Endothelial cell of hepatic sinusoid (primary cell): ENCODE measurements around the gene HEY2.

Experiments
- in situ Hi-C: cut with HindIII; loops from 2 replicates; pipeline ENCODE4 v1.10.0; 2017; ENCODE audit warnings: low sequenced_read_pairs

Gene HEY2

GRCh38 chr6:125742464-125743120 is 6.8 kb upstream of the HEY2 start:
- in situ Hi-C loops, result no loop called here

GRCh38 chr6:125743604-125744003 is 5.8 kb upstream of the HEY2 start:
- in situ Hi-C loops, result no loop called here

DNA sequence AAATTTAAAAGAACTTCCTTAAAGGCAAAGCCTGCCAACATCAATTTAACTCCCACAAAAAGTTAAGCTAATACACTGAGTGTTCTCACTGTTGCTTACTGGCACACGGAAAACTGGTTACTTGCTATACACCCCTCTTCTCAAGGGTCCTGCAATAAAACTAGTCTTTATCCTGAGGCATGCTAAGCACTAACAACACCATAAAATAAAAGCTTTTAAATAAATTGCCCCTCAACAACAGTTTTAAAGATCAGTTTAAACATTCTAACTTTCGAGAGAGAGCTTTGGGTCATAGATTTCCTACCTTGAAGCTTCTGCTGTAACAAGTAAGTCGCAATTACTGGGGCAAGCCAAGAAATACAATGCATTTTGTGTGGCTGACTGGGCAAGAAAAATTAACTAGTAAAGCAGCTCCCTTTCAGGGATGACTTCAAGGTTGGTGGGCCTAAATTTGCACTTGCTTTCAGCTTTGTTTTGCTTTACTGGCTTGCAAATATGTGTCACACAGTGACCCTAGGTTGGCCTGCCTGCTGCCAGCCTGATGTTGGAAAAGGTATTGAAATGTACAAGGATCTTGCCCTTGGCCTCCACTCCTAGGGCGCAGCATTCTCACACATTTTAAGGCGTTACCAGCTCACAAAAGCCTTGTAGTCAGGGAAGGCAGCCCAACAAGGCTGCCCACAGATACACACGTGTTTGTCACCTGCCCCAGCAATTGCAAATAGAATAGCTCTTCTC is 4.0 kb upstream of the HEY2 start:
- in situ Hi-C loops, result no loop called here

- in situ Hi-C loops, result no loop called here
Observed at GRCh38 chr6:125746019-125746414, 3.4 kb upstream of the HEY2 start.

DNA sequence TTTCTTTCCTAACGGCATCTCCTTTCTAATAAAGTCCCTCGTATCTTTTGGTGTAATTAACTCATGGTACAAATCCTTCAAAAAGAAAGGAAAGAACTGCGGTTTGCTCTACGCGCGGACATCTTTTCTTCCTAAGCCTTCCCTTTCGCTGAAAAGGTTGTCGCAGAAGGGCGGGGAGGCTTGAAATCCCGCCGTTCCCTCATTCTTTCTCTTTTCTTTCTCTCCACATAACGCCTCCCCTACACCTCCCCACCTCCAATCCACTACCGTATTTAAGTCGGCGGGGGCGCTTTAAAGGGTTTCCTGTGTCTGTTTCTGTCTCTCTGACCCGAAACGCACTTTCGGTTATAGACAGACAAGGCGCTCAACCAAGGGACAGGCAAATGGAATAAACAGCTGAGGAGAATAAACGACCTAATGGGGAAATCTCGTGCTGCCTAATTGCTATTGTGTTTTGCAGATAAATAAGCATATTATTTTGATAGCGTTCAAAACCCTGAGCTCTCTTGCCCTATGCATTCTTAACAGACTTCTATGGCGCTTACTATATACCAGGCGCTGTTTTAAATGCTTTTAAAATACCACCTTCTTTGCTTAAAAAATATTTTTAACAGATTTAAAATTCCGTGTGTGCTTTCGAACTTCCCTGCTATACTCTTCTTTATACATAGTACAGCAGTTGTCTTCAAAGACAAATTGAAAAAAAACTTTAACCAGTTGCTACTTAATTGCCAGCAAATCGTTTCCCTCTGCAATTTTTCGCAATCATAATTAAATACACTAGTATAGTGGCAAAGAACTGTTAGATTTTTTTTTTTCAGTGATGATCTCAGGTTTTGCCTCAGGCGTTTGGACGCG is 2.5 kb upstream of the HEY2 start:
- in situ Hi-C loops, result no loop called here

GRCh38 chr6:125747589-125748405 is 1.6 kb upstream of the HEY2 start:
- in situ Hi-C loops, result no loop called here

- in situ Hi-C loops, result no loop called here
Observed at GRCh38 chr6:125748406-125749172, 843 bp upstream of the HEY2 start.

- in situ Hi-C loops, result loop anchor here (5.0 kb wide), 1 partner anchor 438 kb away; no protein-coding TSS in a partner anchor
Observed at GRCh38 chr6:125749865-125750691, 646 bp downstream of the HEY2 start.

DNA sequence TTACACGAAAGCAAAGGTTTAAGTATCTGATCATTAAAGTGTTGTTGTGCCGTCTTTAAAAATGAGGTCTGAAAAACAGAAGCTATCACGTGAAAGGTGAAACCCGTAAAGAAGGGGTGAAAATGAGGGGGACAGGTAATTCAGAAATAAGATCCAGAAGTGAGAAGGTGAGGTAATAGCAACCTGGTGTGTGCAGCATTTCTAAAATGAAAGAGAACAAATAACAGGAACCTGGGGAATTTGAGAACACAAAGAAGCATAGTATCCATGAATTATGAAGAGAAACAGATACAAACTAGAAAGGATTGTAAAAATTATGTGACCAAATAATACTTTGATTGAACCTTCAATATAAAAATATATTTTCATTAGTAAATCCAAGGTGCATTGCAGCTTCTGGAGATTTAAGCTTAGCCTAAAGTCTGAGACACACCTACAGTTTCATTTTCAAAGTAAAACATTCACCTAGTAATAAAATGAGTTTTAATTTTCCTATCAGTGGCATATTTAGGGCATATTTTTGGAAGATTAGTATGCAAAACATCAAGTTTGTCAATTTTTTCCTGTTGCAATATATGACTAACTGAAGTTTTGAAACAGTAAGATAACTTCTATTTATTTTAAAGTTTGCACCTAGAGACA is 1.4 kb downstream of the HEY2 start:
- in situ Hi-C loops, result loop anchor here (5.0 kb wide), 1 partner anchor 439 kb away; no protein-coding TSS in a partner anchor

- in situ Hi-C loops, result loop anchor here (5.0 kb wide), 1 partner anchor 439 kb away; no protein-coding TSS in a partner anchor
Observed at GRCh38 chr6:125751334-125751916, 2.0 kb downstream of the HEY2 start.

DNA sequence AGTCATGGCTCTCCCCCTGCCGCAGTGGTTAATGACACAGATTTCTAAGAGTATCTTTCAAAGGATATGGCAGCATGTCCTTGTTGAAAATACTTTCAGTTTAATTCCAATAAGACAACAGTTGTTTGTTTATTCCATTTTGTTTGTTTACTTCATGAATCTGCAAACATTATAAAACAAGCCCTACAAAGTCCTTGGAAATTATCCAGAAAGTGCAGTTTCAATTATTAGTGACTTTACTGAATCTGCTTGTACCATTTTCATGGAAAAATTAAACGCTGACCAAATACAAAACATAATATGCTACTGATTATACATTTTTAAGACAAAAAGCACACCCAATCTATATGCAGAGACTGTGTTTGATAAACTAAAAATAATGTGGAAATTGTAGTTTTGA is 3.3 kb downstream of the HEY2 start:
- in situ Hi-C loops, result loop anchor here (5.0 kb wide), 1 partner anchor 440 kb away; no protein-coding TSS in a partner anchor

DNA sequence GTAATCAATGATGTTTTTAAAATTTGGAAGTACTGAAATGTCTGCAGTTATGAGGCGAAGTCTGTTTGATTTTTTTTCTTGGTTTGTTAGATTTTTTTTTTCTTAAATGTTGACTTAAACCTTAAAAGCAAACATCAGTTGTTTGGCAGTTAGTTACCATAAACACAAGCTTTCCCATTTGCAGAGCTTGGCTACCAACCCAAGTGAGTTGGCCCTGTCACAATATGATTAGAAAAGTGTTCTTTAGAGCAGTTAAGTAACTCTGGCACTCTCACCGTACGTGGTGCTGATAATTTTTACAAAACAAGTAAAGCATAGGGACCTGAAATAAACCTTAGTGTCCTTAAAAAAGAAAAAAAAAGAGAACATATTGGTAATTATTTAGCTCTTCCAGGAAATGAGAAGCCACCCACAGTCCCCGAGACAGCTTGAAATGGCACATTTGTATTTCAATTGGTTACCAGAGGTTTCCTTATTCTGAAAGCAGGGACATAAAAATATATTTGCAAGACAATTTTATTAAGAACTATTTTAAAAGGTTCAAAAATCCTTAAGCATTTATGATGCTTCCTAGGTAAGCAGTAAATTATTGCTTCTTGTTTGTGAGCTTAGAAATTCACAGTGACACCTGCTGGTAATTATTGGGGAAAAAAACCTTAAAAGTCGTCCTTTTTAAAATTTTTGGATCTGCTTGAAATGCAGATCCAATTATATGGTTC is 3.9 kb downstream of the HEY2 start:
- in situ Hi-C loops, result loop anchor here (5.0 kb wide), 1 partner anchor 441 kb away; no protein-coding TSS in a partner anchor

- in situ Hi-C loops, result loop anchor here (5.0 kb wide), 1 partner anchor 442 kb away; no protein-coding TSS in a partner anchor
Observed at GRCh38 chr6:125753937-125754259, 4.5 kb downstream of the HEY2 start.

GRCh38 chr6:125754566-125754965 is 5.1 kb downstream of the HEY2 start:
- in situ Hi-C loops, result loop anchor here (5.0 kb wide), 1 partner anchor 442 kb away; no protein-coding TSS in a partner anchor

DNA sequence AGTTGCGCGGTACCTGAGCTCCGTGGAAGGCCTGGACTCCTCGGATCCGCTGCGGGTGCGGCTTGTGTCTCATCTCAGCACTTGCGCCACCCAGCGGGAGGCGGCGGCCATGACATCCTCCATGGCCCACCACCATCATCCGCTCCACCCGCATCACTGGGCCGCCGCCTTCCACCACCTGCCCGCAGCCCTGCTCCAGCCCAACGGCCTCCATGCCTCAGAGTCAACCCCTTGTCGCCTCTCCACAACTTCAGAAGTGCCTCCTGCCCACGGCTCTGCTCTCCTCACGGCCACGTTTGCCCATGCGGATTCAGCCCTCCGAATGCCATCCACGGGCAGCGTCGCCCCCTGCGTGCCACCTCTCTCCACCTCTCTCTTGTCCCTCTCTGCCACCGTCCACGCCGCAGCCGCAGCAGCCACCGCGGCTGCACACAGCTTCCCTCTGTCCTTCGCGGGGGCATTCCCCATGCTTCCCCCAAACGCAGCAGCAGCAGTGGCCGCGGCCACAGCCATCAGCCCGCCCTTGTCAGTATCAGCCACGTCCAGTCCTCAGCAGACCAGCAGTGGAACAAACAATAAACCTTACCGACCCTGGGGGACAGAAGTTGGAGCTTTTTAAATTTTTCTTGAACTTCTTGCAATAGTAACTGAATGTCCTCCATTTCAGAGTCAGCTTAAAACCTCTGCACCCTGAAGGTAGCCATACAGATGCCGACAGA is 9.9 kb downstream of the HEY2 start:
- in situ Hi-C loops, result no loop called here

DNA sequence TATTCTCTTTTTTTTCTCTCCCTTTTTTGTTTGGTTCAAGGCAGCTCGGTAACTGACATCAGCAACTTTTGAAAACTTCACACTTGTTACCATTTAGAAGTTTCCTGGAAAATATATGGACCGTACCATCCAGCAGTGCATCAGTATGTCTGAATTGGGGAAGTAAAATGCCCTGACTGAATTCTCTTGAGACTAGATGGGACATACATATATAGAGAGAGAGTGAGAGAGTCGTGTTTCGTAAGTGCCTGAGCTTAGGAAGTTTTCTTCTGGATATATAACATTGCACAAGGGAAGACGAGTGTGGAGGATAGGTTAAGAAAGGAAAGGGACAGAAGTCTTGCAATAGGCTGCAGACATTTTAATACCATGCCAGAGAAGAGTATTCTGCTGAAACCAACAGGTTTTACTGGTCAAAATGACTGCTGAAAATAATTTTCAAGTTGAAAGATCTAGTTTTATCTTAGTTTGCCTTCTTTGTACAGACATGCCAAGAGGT is 10.6 kb downstream of the HEY2 start:
- in situ Hi-C loops, result no loop called here
